ENCODE data around the gene INMT. TPM values are rescaled to one million over a fixed set of nuclear protein-coding genes. Genes with fewer than 3 reads are reported as not detected.

INMT gene
- polyA plus RNA-seq, 1 of the 3 experiments (the other 2 are of a cell fraction) = not detected

DNA sequence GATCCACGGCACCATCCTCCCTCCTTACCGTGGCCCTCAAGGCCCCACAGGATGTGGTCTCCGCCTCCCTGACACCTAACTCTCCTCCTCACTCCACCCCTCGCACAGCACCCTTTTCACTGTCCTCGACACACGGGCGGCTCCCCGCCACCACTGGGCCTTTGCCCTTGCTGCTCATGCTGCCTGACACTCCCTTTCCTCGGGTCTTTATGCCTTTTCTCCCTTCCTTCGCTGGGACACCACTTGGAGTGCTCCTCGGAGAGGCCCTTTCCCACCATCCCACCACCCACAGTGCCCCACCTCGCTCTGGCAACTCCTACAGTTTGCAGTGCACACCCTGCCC lies 7.9 kb upstream of the INMT start (continued):
- TF ChIP-seq, protein P1, sequence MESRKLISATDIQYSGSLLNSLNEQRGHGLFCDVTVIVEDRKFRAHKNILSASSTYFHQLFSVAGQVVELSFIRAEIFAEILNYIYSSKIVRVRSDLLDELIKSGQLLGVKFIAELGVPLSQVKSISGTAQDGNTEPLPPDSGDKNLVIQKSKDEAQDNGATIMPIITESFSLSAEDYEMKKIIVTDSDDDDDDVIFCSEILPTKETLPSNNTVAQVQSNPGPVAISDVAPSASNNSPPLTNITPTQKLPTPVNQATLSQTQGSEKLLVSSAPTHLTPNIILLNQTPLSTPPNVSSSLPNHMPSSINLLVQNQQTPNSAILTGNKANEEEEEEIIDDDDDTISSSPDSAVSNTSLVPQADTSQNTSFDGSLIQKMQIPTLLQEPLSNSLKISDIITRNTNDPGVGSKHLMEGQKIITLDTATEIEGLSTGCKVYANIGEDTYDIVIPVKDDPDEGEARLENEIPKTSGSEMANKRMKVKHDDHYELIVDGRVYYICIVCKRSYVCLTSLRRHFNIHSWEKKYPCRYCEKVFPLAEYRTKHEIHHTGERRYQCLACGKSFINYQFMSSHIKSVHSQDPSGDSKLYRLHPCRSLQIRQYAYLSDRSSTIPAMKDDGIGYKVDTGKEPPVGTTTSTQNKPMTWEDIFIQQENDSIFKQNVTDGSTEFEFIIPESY (IDR thresholded peaks at IDR 0.05; ENCODE audit: borderline replicate concordance, low read depth) = no peak
- TF ChIP-seq, protein P2, sequence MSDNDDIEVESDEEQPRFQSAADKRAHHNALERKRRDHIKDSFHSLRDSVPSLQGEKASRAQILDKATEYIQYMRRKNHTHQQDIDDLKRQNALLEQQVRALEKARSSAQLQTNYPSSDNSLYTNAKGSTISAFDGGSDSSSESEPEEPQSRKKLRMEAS (IDR thresholded peaks at IDR 0.05; ENCODE audit: low read depth) = no peak

DNA sequence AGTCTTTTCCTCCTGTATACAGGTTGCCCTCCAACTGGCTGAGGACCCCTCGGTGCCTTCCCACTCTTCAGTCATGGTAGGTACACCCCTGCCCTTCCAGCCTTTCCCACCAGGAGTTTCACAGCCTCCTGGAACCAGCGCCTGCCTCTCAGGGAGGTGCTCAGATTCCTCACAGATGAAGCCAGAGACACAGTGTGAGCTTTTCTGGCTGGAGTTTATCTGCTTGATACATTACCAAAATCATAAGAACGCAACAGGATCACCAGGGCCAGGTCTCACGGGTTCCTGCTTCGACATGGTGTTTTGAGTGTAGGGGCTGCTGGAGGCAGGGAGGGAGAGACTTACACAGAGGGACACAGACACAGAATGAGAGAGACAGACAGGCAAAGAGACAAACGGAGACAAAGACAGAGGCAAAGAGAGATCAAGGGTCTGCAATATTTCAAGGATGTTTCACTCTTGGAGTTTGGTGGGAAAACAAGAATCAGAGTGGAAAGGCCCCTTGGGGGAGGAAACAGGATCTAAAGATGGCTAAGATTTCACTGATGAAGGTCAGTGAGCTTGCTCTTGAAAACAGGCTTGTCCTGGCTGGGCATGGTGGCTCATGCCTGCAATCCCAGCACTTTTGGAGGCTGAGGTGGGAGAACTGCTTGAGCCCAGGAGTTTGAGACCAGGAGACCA lies 6.5 kb upstream of the INMT start:
- WGBS (ENCODE audit: low lambda C conversion rate) = 39% methylated on average over 6 of the region's 6 CpGs
- TF ChIP-seq, protein P3, sequence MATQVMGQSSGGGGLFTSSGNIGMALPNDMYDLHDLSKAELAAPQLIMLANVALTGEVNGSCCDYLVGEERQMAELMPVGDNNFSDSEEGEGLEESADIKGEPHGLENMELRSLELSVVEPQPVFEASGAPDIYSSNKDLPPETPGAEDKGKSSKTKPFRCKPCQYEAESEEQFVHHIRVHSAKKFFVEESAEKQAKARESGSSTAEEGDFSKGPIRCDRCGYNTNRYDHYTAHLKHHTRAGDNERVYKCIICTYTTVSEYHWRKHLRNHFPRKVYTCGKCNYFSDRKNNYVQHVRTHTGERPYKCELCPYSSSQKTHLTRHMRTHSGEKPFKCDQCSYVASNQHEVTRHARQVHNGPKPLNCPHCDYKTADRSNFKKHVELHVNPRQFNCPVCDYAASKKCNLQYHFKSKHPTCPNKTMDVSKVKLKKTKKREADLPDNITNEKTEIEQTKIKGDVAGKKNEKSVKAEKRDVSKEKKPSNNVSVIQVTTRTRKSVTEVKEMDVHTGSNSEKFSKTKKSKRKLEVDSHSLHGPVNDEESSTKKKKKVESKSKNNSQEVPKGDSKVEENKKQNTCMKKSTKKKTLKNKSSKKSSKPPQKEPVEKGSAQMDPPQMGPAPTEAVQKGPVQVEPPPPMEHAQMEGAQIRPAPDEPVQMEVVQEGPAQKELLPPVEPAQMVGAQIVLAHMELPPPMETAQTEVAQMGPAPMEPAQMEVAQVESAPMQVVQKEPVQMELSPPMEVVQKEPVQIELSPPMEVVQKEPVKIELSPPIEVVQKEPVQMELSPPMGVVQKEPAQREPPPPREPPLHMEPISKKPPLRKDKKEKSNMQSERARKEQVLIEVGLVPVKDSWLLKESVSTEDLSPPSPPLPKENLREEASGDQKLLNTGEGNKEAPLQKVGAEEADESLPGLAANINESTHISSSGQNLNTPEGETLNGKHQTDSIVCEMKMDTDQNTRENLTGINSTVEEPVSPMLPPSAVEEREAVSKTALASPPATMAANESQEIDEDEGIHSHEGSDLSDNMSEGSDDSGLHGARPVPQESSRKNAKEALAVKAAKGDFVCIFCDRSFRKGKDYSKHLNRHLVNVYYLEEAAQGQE (IDR thresholded peaks at IDR 0.05; ENCODE audit: low read depth, low read length) = no peak
- Histone ChIP-seq H3K79me2 (ENCODE audit: insufficient read depth) (no peaks in the 10 kb centered on the region), H2AFZ (ENCODE audit: low read depth) (no peak overlapping the region), H3K9me3 (no peaks in the 10 kb centered on the region), H3K4me1 (ENCODE audit: control insufficient read depth in 1 of 2, insufficient read depth in 2 of 2, low read depth in 1 of 2, low read length in 1 of 2) (no peaks in the 10 kb centered on the region; a peak in 1 of 4 replicates), H3K27me3 (ENCODE audit: insufficient read depth) (peaks cover 22% of the 10 kb centered on the region; the same call in 1 of the 2 replicates), H4K20me1 (ENCODE audit: insufficient read depth) (no peaks in the 10 kb centered on the region), H3F3A (replicated peaks; ENCODE audit: insufficient read depth) (no peaks in the 10 kb centered on the region), H3K4me3 (ENCODE audit: low read depth in 2 of 2, low read length in 1 of 2) (no peak overlapping the region), H3K9me2 (no peaks in the 10 kb centered on the region), H3K4me2 (no peak overlapping the region), H3K27ac (ENCODE audit: low read depth in 2 of 2, low read length in 1 of 2) (no peak overlapping the region), H3K9ac (no peak overlapping the region), H3K36me3 (replicated peaks in 1 of 2; ENCODE audit: control insufficient read depth in 1 of 2, insufficient read depth in 2 of 2, low read length in 1 of 2) (no peaks in the 10 kb centered on the region)
- no peak for DNase-seq
- CTCF ChIA-PET = interaction anchor here (0.8 to 3.1 kb wide), 14 partner anchors 9 to 470 kb away, joined by 3 to 14 read pairs (median 6); partner anchors contain the start of genes ADCYAP1R1 and CRHR2
- POLR2A ChIA-PET = interaction anchor here (1.2 kb wide), 1 partner anchor 11 kb away, joined by 6 read pairs; no protein-coding TSS in a partner anchor

DNA sequence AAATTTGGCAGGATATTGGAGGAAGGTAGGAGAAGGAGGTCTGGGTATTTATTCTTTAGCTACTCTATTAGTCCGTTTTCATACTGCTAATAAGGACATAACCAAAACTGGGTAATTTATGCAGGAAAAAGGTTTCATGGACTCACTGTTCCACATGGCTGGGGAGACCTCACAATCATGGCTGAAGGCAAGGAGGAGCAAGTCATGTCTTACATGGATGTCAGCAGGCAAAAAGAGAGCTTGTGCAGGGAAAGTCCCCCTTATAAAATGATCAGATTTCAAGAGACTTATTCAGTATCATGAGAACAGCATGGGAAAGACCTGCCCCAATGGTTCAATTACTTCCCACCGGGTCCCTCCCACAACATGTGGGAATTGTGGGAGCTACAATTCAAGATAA lies 1.9 kb upstream of the INMT start:
- Histone ChIP-seq H3K4me3 (ENCODE audit: low read depth in 2 of 2, low read length in 1 of 2) (no peak overlapping the region), H3K27me3 (ENCODE audit: insufficient read depth) (peaks cover 24% of the 10 kb centered on the region), H2AFZ (ENCODE audit: low read depth) (no peak overlapping the region), H3K9me2 (no peaks in the 10 kb centered on the region), H3K9me3 (no peaks in the 10 kb centered on the region), H4K20me1 (ENCODE audit: insufficient read depth) (no peaks in the 10 kb centered on the region), H3F3A (replicated peaks; ENCODE audit: insufficient read depth) (no peaks in the 10 kb centered on the region), H3K27ac (ENCODE audit: low read depth in 2 of 2, low read length in 1 of 2) (no peak overlapping the region), H3K9ac (no peak overlapping the region), H3K36me3 (replicated peaks in 1 of 2; ENCODE audit: control insufficient read depth in 1 of 2, insufficient read depth in 2 of 2, low read length in 1 of 2) (no peaks in the 10 kb centered on the region), H3K4me1 (ENCODE audit: control insufficient read depth in 1 of 2, insufficient read depth in 2 of 2, low read depth in 1 of 2, low read length in 1 of 2) (peaks cover 0 to 9% of the 10 kb centered on the region in 2 experiments; a peak in 1 of 4 replicates), H3K79me2 (ENCODE audit: insufficient read depth) (no peaks in the 10 kb centered on the region), H3K4me2 (no peak overlapping the region)
- 57% methylated on average over 2 of the region's 2 CpGs for WGBS (ENCODE audit: low lambda C conversion rate)
- ChIA-PET POLR2A (no interaction called here), CTCF (interaction anchor here (0.5 to 6.1 kb wide), 3 partner anchors 10 to 189 kb away, joined by 3 to 64 read pairs (median 3); no protein-coding TSS in a partner anchor)
- no peak for DNase-seq
- TF ChIP-seq EZH2phosphoT487 (IDR thresholded peaks at IDR 0.05; ENCODE audit: borderline replicate concordance, low read depth) = no peak
- TF ChIP-seq NRF1 (IDR thresholded peaks at IDR 0.05; ENCODE audit: low read depth, low read length) = no peak
- TF ChIP-seq, protein P2 (IDR thresholded peaks at IDR 0.05; ENCODE audit: low read depth) = no peak
- no peak for TF ChIP-seq GATA2 (CRISPR knock-in tag; IDR thresholded peaks at IDR 0.05)
- TF ChIP-seq FOXM1 (IDR thresholded peaks at IDR 0.05; ENCODE audit: low read depth) = no peak
- TF ChIP-seq MEF2A (IDR thresholded peaks at IDR 0.05; ENCODE audit: borderline replicate concordance, low read depth) = no peak
- TF ChIP-seq, protein P4, sequence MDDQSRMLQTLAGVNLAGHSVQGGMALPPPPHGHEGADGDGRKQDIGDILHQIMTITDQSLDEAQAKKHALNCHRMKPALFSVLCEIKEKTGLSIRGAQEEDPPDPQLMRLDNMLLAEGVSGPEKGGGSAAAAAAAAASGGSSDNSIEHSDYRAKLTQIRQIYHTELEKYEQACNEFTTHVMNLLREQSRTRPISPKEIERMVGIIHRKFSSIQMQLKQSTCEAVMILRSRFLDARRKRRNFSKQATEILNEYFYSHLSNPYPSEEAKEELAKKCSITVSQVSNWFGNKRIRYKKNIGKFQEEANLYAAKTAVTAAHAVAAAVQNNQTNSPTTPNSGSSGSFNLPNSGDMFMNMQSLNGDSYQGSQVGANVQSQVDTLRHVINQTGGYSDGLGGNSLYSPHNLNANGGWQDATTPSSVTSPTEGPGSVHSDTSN (IDR thresholded peaks at IDR 0.05) = no peak
- TF ChIP-seq RCOR1 (IDR thresholded peaks at IDR 0.05; ENCODE audit: low read length) = no peak
- TF ChIP-seq RAD21 (IDR thresholded peaks at IDR 0.05; ENCODE audit: low read length) = no peak
- TF ChIP-seq NFIC (IDR thresholded peaks at IDR 0.05; ENCODE audit: borderline replicate concordance) = no peak
- TF ChIP-seq, protein P5, sequence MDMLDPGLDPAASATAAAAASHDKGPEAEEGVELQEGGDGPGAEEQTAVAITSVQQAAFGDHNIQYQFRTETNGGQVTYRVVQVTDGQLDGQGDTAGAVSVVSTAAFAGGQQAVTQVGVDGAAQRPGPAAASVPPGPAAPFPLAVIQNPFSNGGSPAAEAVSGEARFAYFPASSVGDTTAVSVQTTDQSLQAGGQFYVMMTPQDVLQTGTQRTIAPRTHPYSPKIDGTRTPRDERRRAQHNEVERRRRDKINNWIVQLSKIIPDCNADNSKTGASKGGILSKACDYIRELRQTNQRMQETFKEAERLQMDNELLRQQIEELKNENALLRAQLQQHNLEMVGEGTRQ (IDR thresholded peaks at IDR 0.05; ENCODE audit: borderline replicate concordance, low read depth, low read length) = no peak
- no peak for TF ChIP-seq GABPA (IDR thresholded peaks at IDR 0.05; ENCODE audit: low read depth)
- TF ChIP-seq FOXJ3 (CRISPR knock-in tag; IDR thresholded peaks at IDR 0.05) = no peak

All from SK-N-SH (cell line).